ENCODE results near the gene NPHP1.
"Not testable (repeated sequence)": the region's sequence is repeated elsewhere in the genome, so short reads cannot be mapped to it uniquely, and the experiment has no call there.

GRCh38 chr2:110090164-110090563 lies 114.6 kb downstream of the NPHP1 start:
- not testable (repeated sequence) for TF ChIP-seq POLR2A (IDR thresholded peaks at IDR 0.05; ENCODE audit: low read length); GATA1 (IDR thresholded peaks at IDR 0.05; ENCODE audit: low read depth, low read length)

Measured in erythroblast (primary cell).